Measurements from ENCODE around the gene BRICD5. TPM values are rescaled to one million over a fixed set of nuclear protein-coding genes. Genes with fewer than 3 reads are reported as not detected.
A peak's percentile ranks its signal among the peaks of the same experiment; 100 is the strongest.

Gene BRICD5
- total and polyA plus RNA-seq, 10 donors, result 3.5 to 40.2 (median 10.5) TPM

DNA sequence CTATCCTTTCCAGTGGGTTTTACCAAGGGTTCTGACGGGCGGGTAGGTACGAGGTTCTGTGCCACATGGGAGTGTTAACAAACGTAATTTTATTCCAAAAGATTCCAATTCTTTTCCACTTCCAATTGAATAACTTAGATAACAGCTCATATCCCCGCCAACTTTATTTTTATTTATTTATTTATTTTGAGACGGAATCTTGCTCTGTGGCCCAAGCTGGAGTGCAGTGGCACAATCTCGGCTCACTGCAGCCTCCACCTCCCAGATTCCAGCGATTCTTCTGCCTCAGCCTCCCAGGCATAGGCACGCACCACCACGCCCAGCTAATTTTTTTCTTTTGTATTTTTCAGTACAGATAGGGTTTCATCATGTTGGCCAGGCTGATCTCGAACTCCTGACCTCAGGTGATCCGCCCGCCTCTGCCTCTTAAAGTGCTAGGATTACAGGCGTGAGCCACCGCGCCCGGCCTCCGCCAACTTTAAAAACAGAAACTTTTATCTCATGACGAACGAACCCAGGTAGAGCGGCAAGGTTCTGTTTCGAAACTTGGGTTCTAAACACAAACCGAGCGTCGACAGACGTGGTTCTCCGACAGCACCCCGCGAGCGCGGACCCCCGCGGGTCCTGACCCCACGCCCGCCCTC, 40.1 kb upstream of the BRICD5 start:
- intact Hi-C loops (cut with DNase I; ENCODE audit: low total_unique reads), result no loop called here
- H3K36me3 ChIP-seq, result peaks cover 0 to 52% (median 41%) of the 10 kb centered on the region in 6 donors
- peak overlapping the region; percentile 59 to 85 (median 68) for H3K4me3 ChIP-seq
- 13 to 16% (median 13%) methylated on average over 18 to 35 of the region's 35 CpGs for WGBS, 5 donors
- no peak for TF ChIP-seq POLR2AphosphoS5 (IDR thresholded peaks at IDR 0.05)
- TF ChIP-seq, protein P1, sequence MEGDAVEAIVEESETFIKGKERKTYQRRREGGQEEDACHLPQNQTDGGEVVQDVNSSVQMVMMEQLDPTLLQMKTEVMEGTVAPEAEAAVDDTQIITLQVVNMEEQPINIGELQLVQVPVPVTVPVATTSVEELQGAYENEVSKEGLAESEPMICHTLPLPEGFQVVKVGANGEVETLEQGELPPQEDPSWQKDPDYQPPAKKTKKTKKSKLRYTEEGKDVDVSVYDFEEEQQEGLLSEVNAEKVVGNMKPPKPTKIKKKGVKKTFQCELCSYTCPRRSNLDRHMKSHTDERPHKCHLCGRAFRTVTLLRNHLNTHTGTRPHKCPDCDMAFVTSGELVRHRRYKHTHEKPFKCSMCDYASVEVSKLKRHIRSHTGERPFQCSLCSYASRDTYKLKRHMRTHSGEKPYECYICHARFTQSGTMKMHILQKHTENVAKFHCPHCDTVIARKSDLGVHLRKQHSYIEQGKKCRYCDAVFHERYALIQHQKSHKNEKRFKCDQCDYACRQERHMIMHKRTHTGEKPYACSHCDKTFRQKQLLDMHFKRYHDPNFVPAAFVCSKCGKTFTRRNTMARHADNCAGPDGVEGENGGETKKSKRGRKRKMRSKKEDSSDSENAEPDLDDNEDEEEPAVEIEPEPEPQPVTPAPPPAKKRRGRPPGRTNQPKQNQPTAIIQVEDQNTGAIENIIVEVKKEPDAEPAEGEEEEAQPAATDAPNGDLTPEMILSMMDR (IDR thresholded peaks at IDR 0.05 in 8 of 11, conservative IDR thresholded peaks at IDR 0.05 in 3 of 11), result no peak
- peak overlapping the region; percentile 78 to 96 (median 90) for H3K27ac ChIP-seq
- no peak for DNase-seq
- H3K9me3 ChIP-seq, result no peaks in the 10 kb centered on the region
- peaks cover 9 to 52% (median 29%) of the 10 kb centered on the region in 6 donors for H3K4me1 ChIP-seq
- H3K27me3 ChIP-seq (replicated peaks in 1 of 7), result no peaks in the 10 kb centered on the region

DNA sequence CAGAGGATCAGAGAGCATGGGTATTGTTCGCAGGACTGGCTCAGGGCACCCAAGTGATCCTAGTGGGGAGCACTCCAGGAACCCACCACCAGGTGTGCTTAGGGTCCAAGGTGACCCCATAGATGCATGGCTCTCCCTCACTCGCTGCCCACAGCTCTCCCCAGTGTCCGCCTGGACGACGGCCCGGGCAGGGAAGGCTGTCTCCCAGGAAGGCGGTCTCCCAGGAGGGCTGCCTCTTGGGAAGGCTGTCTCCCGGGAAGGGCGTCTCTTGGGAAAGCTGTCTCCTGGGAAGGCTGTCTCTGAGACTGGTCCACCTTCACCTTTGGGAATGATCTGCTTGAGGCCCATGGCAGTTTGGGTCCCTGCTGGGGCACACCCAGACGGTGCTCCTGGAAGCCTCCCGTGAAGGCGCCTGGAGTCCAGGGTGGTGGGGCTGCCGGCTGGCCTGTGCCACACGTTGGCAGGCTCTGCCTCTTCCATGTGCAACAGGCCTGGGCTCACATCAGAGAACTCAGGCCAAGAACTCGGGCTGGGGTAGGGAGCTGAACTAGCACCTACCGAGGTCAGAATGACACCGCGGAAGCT, 35.7 kb upstream of the BRICD5 start:
- peaks cover 9 to 38% (median 15%) of the 10 kb centered on the region in 6 donors for H3K4me1 ChIP-seq
- H3K4me3 ChIP-seq, result no peak overlapping the region
- TF ChIP-seq, protein P1 (IDR thresholded peaks at IDR 0.05 in 8 of 11, conservative IDR thresholded peaks at IDR 0.05 in 3 of 11), result no peak
- TF ChIP-seq POLR2A (IDR thresholded peaks at IDR 0.05), result no peak
- TF ChIP-seq POLR2AphosphoS5 (IDR thresholded peaks at IDR 0.05), result no peak
- DNase-seq, result no peak
- 87 to 96% (median 95%) methylated on average over 10 to 18 of the region's 18 CpGs for WGBS, 5 donors
- no peaks in the 10 kb centered on the region for H3K9me3 ChIP-seq
- H3K27me3 ChIP-seq (replicated peaks in 1 of 7), result no peaks in the 10 kb centered on the region
- intact Hi-C loops (cut with DNase I; ENCODE audit: low total_unique reads), result no loop called here
- H3K27ac ChIP-seq, result no peak overlapping the region
- H3K36me3 ChIP-seq, result peaks cover 0 to 57% (median 44%) of the 10 kb centered on the region in 6 donors

DNA sequence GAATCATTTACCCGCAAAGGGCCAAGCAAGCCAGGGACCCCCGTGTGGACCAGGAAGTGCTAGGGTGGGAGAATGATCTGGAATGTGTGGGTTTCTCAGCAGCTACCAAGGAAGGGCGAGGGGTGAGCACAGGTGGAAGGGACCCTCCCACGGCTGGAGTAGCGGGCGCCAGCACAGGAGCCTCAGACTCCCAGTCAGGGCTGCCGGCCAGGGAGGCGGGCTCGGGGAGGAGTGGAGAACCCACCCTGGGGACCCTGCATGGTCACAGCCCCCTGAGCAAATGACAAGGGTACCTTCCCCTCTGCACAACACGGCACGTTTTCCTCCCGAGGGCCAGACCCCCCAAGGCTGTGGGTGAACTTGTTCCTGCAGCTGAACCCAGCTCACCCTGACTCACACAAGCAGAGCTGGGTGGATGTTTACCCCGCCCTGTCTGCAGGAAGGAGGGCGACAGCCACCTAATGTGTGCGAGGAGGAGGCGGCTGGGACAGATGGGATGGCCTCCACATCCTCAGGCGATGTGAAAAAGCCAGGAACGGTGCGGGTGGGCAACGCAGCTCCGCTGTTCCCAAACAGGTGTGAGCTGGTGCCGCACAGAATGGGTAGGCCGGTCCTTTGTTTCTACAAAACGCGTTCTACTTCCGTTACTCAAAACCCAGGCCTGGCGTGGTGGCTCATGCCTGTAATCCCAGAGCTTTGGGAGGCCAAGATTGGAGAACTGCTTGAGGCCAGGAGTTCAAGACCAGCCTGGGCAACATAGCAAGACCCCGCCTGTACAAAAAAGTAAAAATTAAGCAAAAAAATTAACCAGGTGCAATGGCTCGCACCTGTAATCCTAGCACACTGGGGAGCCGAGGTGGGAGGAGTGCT, 34.5 kb upstream of the BRICD5 start:
- H3K9me3 ChIP-seq, result no peaks in the 10 kb centered on the region
- no peak overlapping the region for H3K4me3 ChIP-seq
- no peak overlapping the region for H3K27ac ChIP-seq
- no peaks in the 10 kb centered on the region for H3K27me3 ChIP-seq (replicated peaks in 1 of 7)
- H3K36me3 ChIP-seq, result peaks cover 0 to 70% (median 46%) of the 10 kb centered on the region in 6 donors
- TF ChIP-seq, protein P1 (IDR thresholded peaks at IDR 0.05 in 8 of 11, conservative IDR thresholded peaks at IDR 0.05 in 3 of 11), result no peak
- TF ChIP-seq POLR2AphosphoS5 (IDR thresholded peaks at IDR 0.05) (no peak), POLR2A (IDR thresholded peaks at IDR 0.05) (no peak)
- H3K4me1 ChIP-seq, result peaks cover 2 to 29% (median 7%) of the 10 kb centered on the region in 6 donors
- intact Hi-C loops (cut with DNase I; ENCODE audit: low total_unique reads), result no loop called here
- WGBS, 5 donors, result 93 to 96% (median 94%) methylated on average over 30 of the region's 30 CpGs
- DNase-seq, result no peak
